H1 (cell line): ENCODE results near the gene HGFAC. TPM values are rescaled to one million over a fixed set of nuclear protein-coding genes. Genes with fewer than 3 reads are reported as not detected.

ENCODE experiments used
- CTCF ChIA-PET: fragments of 300-600 bp; sonication (Branson Sonifier 250); formaldehyde crosslinking; loops from one replicate; lab custom pipeline; 2021; ENCODE audit not compliant: partially characterized antibody; lab: Charles Lee
- POLR2A ChIA-PET: fragments of 300-600 bp; sonication (Branson Sonifier 250); formaldehyde crosslinking; loops from one replicate; lab custom pipeline; 2021; ENCODE audit warnings: inconsistent platforms; ENCODE audit not compliant: partially characterized antibody; lab: Charles Lee
- DNase-seq, 2 experiments: peaks; one replicate each; pipeline versions ENCODE4 v3.0.0 to v3.0.0-alpha.2; 2010 to 2022; ENCODE audit warnings: low spot score in 2 of 2, low read depth in 1 of 2, mixed read lengths in 1 of 2
- FAIRE-seq: peaks from 2 replicates; lab custom pipeline; 2011; peaks lifted over from hg19 to GRCh38; lab: Jason Lieb, UNC
- H2AFZ ChIP-seq: 2 replicates; pipeline ENCODE4 v1.8.1; 2012; ENCODE audit warnings: low read length, inconsistent platforms
- H2AK5ac ChIP-seq: 2 replicates; pipeline ENCODE4 v1.6.1; 2013; ENCODE audit warnings: low read depth, low read length
- H2BK120ac ChIP-seq: replicated peaks from 2 replicates; pipeline ENCODE3; 2013; ENCODE audit warnings: low read depth, low read length, inconsistent platforms
- H2BK12ac ChIP-seq: 2 replicates; pipeline ENCODE4 v1.6.1; 2013; ENCODE audit warnings: low read depth, low read length
- H2BK15ac ChIP-seq: 2 replicates; pipeline ENCODE4 v1.6.1; 2013; ENCODE audit warnings: low read length
- H2BK20ac ChIP-seq: 2 replicates; pipeline ENCODE4 v1.6.1; 2013; ENCODE audit warnings: low read length
- H2BK5ac ChIP-seq: 2 replicates; pipeline ENCODE4 v1.6.1; 2013; ENCODE audit warnings: low read depth, low read length
- H3K14ac ChIP-seq: 2 replicates; pipeline ENCODE4 v1.6.1; 2013; ENCODE audit warnings: inconsistent platforms; ENCODE audit not compliant: insufficient read length
- H3K18ac ChIP-seq: 2 replicates; pipeline ENCODE4 v1.6.1; 2013; ENCODE audit warnings: low read length; ENCODE audit errors: extremely low read depth
- H3K23ac ChIP-seq: 2 replicates; pipeline ENCODE4 v1.6.1; 2013; ENCODE audit warnings: inconsistent platforms; ENCODE audit not compliant: insufficient read length
- H3K23me2 ChIP-seq: 2 replicates; pipeline ENCODE4 v1.6.1; 2013; ENCODE audit warnings: low read depth, low read length
- H3K27ac ChIP-seq: 2 replicates; pipeline ENCODE4 v1.6.1; 2011; ENCODE audit warnings: low read depth, low read length, inconsistent platforms
- H3K27me3 ChIP-seq, 4 experiments: replicated peaks in 1 of 4; 1 replicate in 1 of 4; 2 replicates in 3 of 4; pipeline versions ENCODE4 v1.6.1 to v1.8.1; 2011 to 2013; ENCODE audit warnings: low read length in 3 of 4, mild to moderate bottlenecking in 3 of 4, inconsistent platforms in 2 of 4, mixed read lengths in 2 of 4, moderate library complexity in 1 of 4; ENCODE audit not compliant: control insufficient read depth in 3 of 4, insufficient read depth in 3 of 4; ENCODE audit errors: extremely low read depth in 1 of 4
- H3K36me3 ChIP-seq, 4 experiments: 2 replicates each; pipeline versions ENCODE4 v1.6.1 to v1.8.1; 2011 to 2013; ENCODE audit warnings: mild to moderate bottlenecking in 4 of 4, low read length in 3 of 4, moderate library complexity in 2 of 4, control low read depth in 1 of 4, inconsistent platforms in 1 of 4; ENCODE audit not compliant: insufficient read depth in 4 of 4, control insufficient read depth in 2 of 4
- H3K4ac ChIP-seq: replicated peaks from 2 replicates; pipeline ENCODE3; 2013; ENCODE audit warnings: low read length, low read depth, mixed read lengths, inconsistent platforms; ENCODE audit not compliant: insufficient read length
- H3K4me1 ChIP-seq, 4 experiments: replicated peaks in 1 of 4; 1 replicate in 1 of 4; 2 replicates in 3 of 4; pipeline versions ENCODE4 v1.6.1 to v1.8.1; 2011 to 2013; ENCODE audit warnings: low read length in 3 of 4, inconsistent platforms in 2 of 4, mixed read lengths in 1 of 4; ENCODE audit not compliant: insufficient read depth in 4 of 4, control insufficient read depth in 3 of 4
- H3K4me2 ChIP-seq, 2 experiments: 2 replicates each; pipeline versions ENCODE4 v1.6.1 to v1.8.1; 2011 to 2013; ENCODE audit warnings: low read depth in 2 of 2, low read length in 2 of 2, control low read depth in 1 of 2, inconsistent platforms in 1 of 2, mild to moderate bottlenecking in 1 of 2; ENCODE audit not compliant: insufficient read depth in 1 of 2
- H3K4me3 ChIP-seq, 4 experiments: fragments of 200-600, 300-600 bp in 1 of 4; sonication (generic), shearing (Covaris generic), sonication (Bioruptor Twin) in 1 of 4; 2 replicates each; pipeline versions ENCODE4 v1.5.1 to v1.8.1; 2011 to 2016; ENCODE audit warnings: low read length in 4 of 4, low read depth in 3 of 4, control low read depth in 2 of 4, inconsistent platforms in 2 of 4, mild to moderate bottlenecking in 2 of 4, mixed read lengths in 1 of 4, moderate library complexity in 1 of 4; ENCODE audit not compliant: insufficient read depth in 2 of 4; ENCODE audit errors: extremely low read depth in 1 of 4
- H3K56ac ChIP-seq: replicated peaks from 2 replicates; pipeline ENCODE3; 2013; ENCODE audit warnings: low read depth, mild to moderate bottlenecking, mixed read lengths, low read length, inconsistent platforms; ENCODE audit not compliant: insufficient read length
- H3K79me1 ChIP-seq: 2 replicates; pipeline ENCODE4 v1.6.1; 2013; ENCODE audit warnings: low read depth, low read length, control low read depth
- H3K79me2 ChIP-seq, 2 experiments: 2 replicates each; pipeline versions ENCODE4 v1.6.1 to v1.8.1; 2012 to 2013; ENCODE audit warnings: low read length in 2 of 2, mild to moderate bottlenecking in 2 of 2, inconsistent platforms in 1 of 2; ENCODE audit not compliant: insufficient read depth in 2 of 2, control insufficient read depth in 1 of 2
- H3K9ac ChIP-seq, 4 experiments: replicated peaks in 1 of 4; 1 replicate in 1 of 4; 2 replicates in 3 of 4; pipeline versions ENCODE4 v1.6.1 to v1.8.1; 2011 to 2013; ENCODE audit warnings: low read depth in 3 of 4, low read length in 3 of 4, control low read depth in 2 of 4, mild to moderate bottlenecking in 2 of 4, moderate library complexity in 2 of 4, inconsistent platforms in 1 of 4; ENCODE audit errors: extremely low read depth in 1 of 4
- H3K9me3 ChIP-seq, 2 experiments: 2 replicates each; pipeline versions ENCODE4 v1.6.1 to v1.8.1; 2012 to 2013; ENCODE audit warnings: mild to moderate bottlenecking in 2 of 2, moderate library complexity in 2 of 2, control low read depth in 1 of 2, inconsistent platforms in 1 of 2, low read depth in 1 of 2, low read length in 1 of 2, mixed read lengths in 1 of 2; ENCODE audit not compliant: insufficient read depth in 2 of 2
- H4K20me1 ChIP-seq, 2 experiments: replicated peaks in 1 of 2; 2 replicates each; pipeline versions ENCODE3 to v1.8.1; 2011 to 2013; ENCODE audit warnings: inconsistent platforms in 2 of 2, low read length in 2 of 2, mild to moderate bottlenecking in 1 of 2; ENCODE audit not compliant: insufficient read depth in 2 of 2, control insufficient read depth in 1 of 2
- H4K5ac ChIP-seq: 2 replicates; pipeline ENCODE4 v1.6.1; 2013; ENCODE audit warnings: low read length, low read depth, mixed read lengths, inconsistent platforms; ENCODE audit not compliant: insufficient read length
- H4K8ac ChIP-seq: 2 replicates; pipeline ENCODE4 v1.8.0; 2013; ENCODE audit warnings: mild to moderate bottlenecking, moderate library complexity, low read length, inconsistent platforms; ENCODE audit not compliant: insufficient read depth; ENCODE audit errors: extremely low read depth
- H4K91ac ChIP-seq: replicated peaks from 2 replicates; pipeline ENCODE3; 2013; ENCODE audit warnings: low read length, mixed read lengths, inconsistent platforms; ENCODE audit not compliant: insufficient read length
- BACH1 ChIP-seq: IDR thresholded peaks from 2 replicates; pipeline ENCODE4 v1.6.1; 2012; ENCODE audit warnings: low read length, improper control_type of control experiment
- CTBP2 ChIP-seq: IDR thresholded peaks from 2 replicates; pipeline ENCODE4 v1.7.0; 2011; ENCODE audit warnings: borderline replicate concordance, mild to moderate bottlenecking, moderate library complexity, mixed read lengths, low read length; ENCODE audit not compliant: insufficient read depth, insufficient read length
- FOSL1 ChIP-seq: IDR thresholded peaks from 2 replicates; pipeline ENCODE4 v1.6.1; 2011; ENCODE audit warnings: mild to moderate bottlenecking, low read depth, low read length, moderate library complexity; ENCODE audit not compliant: insufficient read depth
- NANOG ChIP-seq: IDR thresholded peaks from 2 replicates; pipeline ENCODE4 v1.6.1; 2011; ENCODE audit warnings: low read length, low read depth, mild to moderate bottlenecking, inconsistent platforms; ENCODE audit not compliant: insufficient read depth, poor library complexity, severe bottlenecking
- RAD21 ChIP-seq, 2 experiments: IDR thresholded peaks in 1 of 2; conservative IDR thresholded peaks in 1 of 2; 2 replicates each; pipeline ENCODE4 v1.6.1; 2011; ENCODE audit warnings: low read depth in 2 of 2, low read length in 2 of 2, improper control_type of control experiment in 1 of 2, inconsistent platforms in 1 of 2, mild to moderate bottlenecking in 1 of 2, moderate library complexity in 1 of 2
- RNF2 ChIP-seq: fragments of 200-900, 300-1000 bp; sonication (generic); IDR thresholded peaks from 2 replicates; pipeline ENCODE4 v1.7.1; 2016; ENCODE audit warnings: borderline replicate concordance, low read depth, mild to moderate bottlenecking, antibody characterized with exemption, low read length; ENCODE audit not compliant: poor library complexity, severe bottlenecking; ENCODE audit errors: missing control alignments
- SIN3A ChIP-seq, 2 experiments: IDR thresholded peaks in 1 of 2; conservative IDR thresholded peaks in 1 of 2; 2 replicates each; pipeline ENCODE4 v1.6.1; 2011 to 2012; ENCODE audit warnings: low read length in 2 of 2, improper control_type of control experiment in 1 of 2, low read depth in 1 of 2, mild to moderate bottlenecking in 1 of 2
- SP2 ChIP-seq: IDR thresholded peaks from 2 replicates; pipeline ENCODE4 v1.6.1; 2012; ENCODE audit warnings: mild to moderate bottlenecking, low read length, inconsistent platforms
- TAF7 ChIP-seq: optimal IDR thresholded peaks from 2 replicates; pipeline ENCODE3; 2011; ENCODE audit warnings: low read depth, mild to moderate bottlenecking, inconsistent platforms, low read length, moderate library complexity, borderline replicate concordance
- whole genome bisulfite sequencing, 2 experiments: shearing (Covaris generic) in 1 of 2; methylation state at CpG; one replicate each; pipeline versions ENCODE4 v1.1.6 to v1.1.7; 2013 to 2015; ENCODE audit warnings: low lambda C conversion rate in 2 of 2, mixed read lengths in 2 of 2, inconsistent platforms in 1 of 2, low coverage in 1 of 2, missing lambda C conversion rate in 1 of 2; ENCODE audit not compliant: insufficient replicate concordance in 2 of 2, insufficient coverage in 1 of 2, insufficient read length in 1 of 2; ENCODE audit errors: extremely low coverage in 1 of 2, missing lambda C conversion rate in 1 of 2; 5-methylcytosine and 5-hydroxymethylcytosine counted together
- polyA plus RNA-seq, 7 experiments: library from polyadenylated mRNA; depleted of rRNA in 3 of 7; stranded (reverse) in 5 of 7; unstranded in 2 of 7; fragments of >200 nt in 5 of 7; fragments of 200-250 nt in 2 of 7; gene quantifications; 1 replicate in 5 of 7; 2 replicates in 1 of 7; 4 replicates in 1 of 7; pipeline versions ENCODE4 v1.2.1 to v1.2.3, GENCODE V29; 2011 to 2013; ENCODE audit warnings: missing spikeins in 2 of 7, mixed read lengths in 2 of 7
- total RNA-seq: library from RNA; stranded (reverse); fragmentation: NEBNext Ultra II Directional; extraction: Animal tissue kit (Norgen Biotek cat#: 25700); gene quantifications from 2 replicates; pipeline ENCODE4 v1.2.1, GENCODE V29; 2021

Gene HGFAC
- total and polyA plus RNA-seq, 2 of the 8 experiments (the other 6 are each of a cell fraction or from before 2014, with no cell fraction given): 0.14 to 0.15 TPM

GRCh38 chr4:3434881-3435685, 6.7 kb upstream of the HGFAC start:
- H2AK5ac ChIP-seq: no peak overlapping the region
- no peak overlapping the region for H2BK12ac ChIP-seq
- no peak overlapping the region for H3K14ac ChIP-seq
- H3K4me1 ChIP-seq: peaks cover 0 to 5% (median 2%) of the 10 kb centered on the region in 4 experiments; a peak in 3 of 7 replicates
- no peak overlapping the region for H4K5ac ChIP-seq
- no peaks in the 10 kb centered on the region for H3K36me3 ChIP-seq
- H3K4me3 ChIP-seq: no peak overlapping the region
- no peak overlapping the region for H3K27ac ChIP-seq
- H3K27me3 ChIP-seq: no peaks in the 10 kb centered on the region; a peak in 1 of 7 replicates
- no peak overlapping the region for H3K23ac ChIP-seq
- peak overlapping the region; percentile 74 for H4K91ac ChIP-seq
- no peak overlapping the region for H4K8ac ChIP-seq
- H3K4me2 ChIP-seq: no peak overlapping the region
- H3K79me2 ChIP-seq: no peaks in the 10 kb centered on the region
- no peak overlapping the region for H3K18ac ChIP-seq
- no peak overlapping the region for H2BK5ac ChIP-seq
- no peaks in the 10 kb centered on the region for H3K79me1 ChIP-seq
- H4K20me1 ChIP-seq: peaks cover 0 to 5% of the 10 kb centered on the region in 2 experiments
- no peaks in the 10 kb centered on the region for H3K23me2 ChIP-seq
- no peak overlapping the region for H2AFZ ChIP-seq
- H2BK15ac ChIP-seq: no peak overlapping the region
- no peak overlapping the region for H3K9ac ChIP-seq
- CTCF ChIA-PET: interaction anchor here (0.6 to 11.6 kb wide), 27 partner anchors 7 to 193 kb away, joined by 3 to 152 read pairs (median 5); no protein-coding TSS in a partner anchor
- no peak overlapping the region for H3K4ac ChIP-seq
- no peaks in the 10 kb centered on the region for H3K9me3 ChIP-seq
- H3K56ac ChIP-seq: no peak overlapping the region
- POLR2A ChIA-PET: interaction anchor here (0.6 to 2.4 kb wide), 2 partner anchors 13 to 99 kb away, joined by 3 to 5 read pairs; no protein-coding TSS in a partner anchor
- FAIRE-seq: no peak
- DNase-seq: no peak
- WGBS, 2 experiments: 63% methylated on average over 15 of the region's 16 CpGs; no CpG with 5 or more reads in 1 of the 2 experiments
- no peak overlapping the region for H2BK20ac ChIP-seq
- H2BK120ac ChIP-seq: no peak overlapping the region
- TF ChIP-seq TAF7: no peak
- TF ChIP-seq CTBP2: no peak
- no peak for TF ChIP-seq SP2
- TF ChIP-seq RNF2: no peak
- TF ChIP-seq FOSL1: no peak
- TF ChIP-seq BACH1: no peak
- TF ChIP-seq RAD21 (IDR thresholded peaks at IDR 0.05 in 1 of 2, conservative IDR thresholded peaks at IDR 0.05 in 1 of 2; ENCODE audit: low read depth in 2 of 2, low read length in 2 of 2): peak; percentile 48 to 55
- no peak for TF ChIP-seq NANOG
- TF ChIP-seq SIN3A (conservative IDR thresholded peaks at IDR 0.05 in 1 of 2, IDR thresholded peaks at IDR 0.05 in 1 of 2; ENCODE audit: low read depth in 1 of 2, low read length in 2 of 2): no peak
